Iris pigment epithelial cell (primary cell): ENCODE data around the gene PEA15.
A peak's percentile ranks its signal among the peaks of the same experiment; 100 is the strongest.

Experiments
- DNase-seq: peaks from one replicate; pipeline ENCODE4 v3.0.0-alpha.2; 2011; ENCODE audit warnings: low read depth

The PEA15 gene

GRCh38 chr1:160205242-160206035, at the start of gene PEA15:
Gene PEA15, plus strand, starts transcription at chr1:160205384. Its CDS starts 6,161 bp downstream, at chr1:160211545.
- peak; percentile 61 for DNase-seq

- no peak for DNase-seq
Observed at GRCh38 chr1:160156361-160156760, 48.8 kb upstream of the PEA15 start.

- no peak for DNase-seq
Observed at GRCh38 chr1:160157174-160157573, 48.0 kb upstream of the PEA15 start.

- DNase-seq, result no peak
Observed at GRCh38 chr1:160158031-160158430, 47.2 kb upstream of the PEA15 start.

- DNase-seq, result no peak
Observed at GRCh38 chr1:160158534-160158933, 46.6 kb upstream of the PEA15 start.

- no peak for DNase-seq
Observed at GRCh38 chr1:160159846-160160245, 45.3 kb upstream of the PEA15 start.

GRCh38 chr1:160161965-160162705, 43.0 kb upstream of the PEA15 start:
- DNase-seq, result peak; percentile 35

GRCh38 chr1:160162931-160163330, 42.3 kb upstream of the PEA15 start:
- no peak for DNase-seq

- no peak for DNase-seq
Observed at GRCh38 chr1:160163615-160164014, 41.6 kb upstream of the PEA15 start.

GRCh38 chr1:160164121-160164520, 41.1 kb upstream of the PEA15 start:
- DNase-seq, result no peak

- DNase-seq, result no peak
Observed at GRCh38 chr1:160166166-160166868, 38.9 kb upstream of the PEA15 start.

GRCh38 chr1:160167056-160167455, 38.1 kb upstream of the PEA15 start:
- no peak for DNase-seq

- DNase-seq, result no peak
Observed at GRCh38 chr1:160167580-160167979, 37.6 kb upstream of the PEA15 start.

GRCh38 chr1:160168016-160168415, 37.2 kb upstream of the PEA15 start:
- no peak for DNase-seq

GRCh38 chr1:160168609-160169369, 36.4 kb upstream of the PEA15 start:
- DNase-seq, result no peak

- no peak for DNase-seq
Observed at GRCh38 chr1:160169553-160170399, 35.4 kb upstream of the PEA15 start.

GRCh38 chr1:160171354-160171753, 33.8 kb upstream of the PEA15 start:
- DNase-seq, result peak; percentile 24

GRCh38 chr1:160171980-160172379, 33.2 kb upstream of the PEA15 start:
- no peak for DNase-seq

- no peak for DNase-seq
Observed at GRCh38 chr1:160177231-160177630, 28.0 kb upstream of the PEA15 start.

- DNase-seq, result no peak
Observed at GRCh38 chr1:160177667-160178066, 27.5 kb upstream of the PEA15 start.

GRCh38 chr1:160178731-160179130, 26.5 kb upstream of the PEA15 start:
- no peak for DNase-seq
